NCI-H2171 (cell line): ENCODE measurements around the gene RUFY1.
"Not testable (repeated sequence)": the region's sequence is repeated elsewhere in the genome, so short reads cannot be mapped to it uniquely, and the experiment has no call there.

Experiments
- DNase-seq: peaks from one replicate; lab custom pipeline; 2025; lab: John Stamatoyannopoulos, UW

Gene RUFY1

DNA sequence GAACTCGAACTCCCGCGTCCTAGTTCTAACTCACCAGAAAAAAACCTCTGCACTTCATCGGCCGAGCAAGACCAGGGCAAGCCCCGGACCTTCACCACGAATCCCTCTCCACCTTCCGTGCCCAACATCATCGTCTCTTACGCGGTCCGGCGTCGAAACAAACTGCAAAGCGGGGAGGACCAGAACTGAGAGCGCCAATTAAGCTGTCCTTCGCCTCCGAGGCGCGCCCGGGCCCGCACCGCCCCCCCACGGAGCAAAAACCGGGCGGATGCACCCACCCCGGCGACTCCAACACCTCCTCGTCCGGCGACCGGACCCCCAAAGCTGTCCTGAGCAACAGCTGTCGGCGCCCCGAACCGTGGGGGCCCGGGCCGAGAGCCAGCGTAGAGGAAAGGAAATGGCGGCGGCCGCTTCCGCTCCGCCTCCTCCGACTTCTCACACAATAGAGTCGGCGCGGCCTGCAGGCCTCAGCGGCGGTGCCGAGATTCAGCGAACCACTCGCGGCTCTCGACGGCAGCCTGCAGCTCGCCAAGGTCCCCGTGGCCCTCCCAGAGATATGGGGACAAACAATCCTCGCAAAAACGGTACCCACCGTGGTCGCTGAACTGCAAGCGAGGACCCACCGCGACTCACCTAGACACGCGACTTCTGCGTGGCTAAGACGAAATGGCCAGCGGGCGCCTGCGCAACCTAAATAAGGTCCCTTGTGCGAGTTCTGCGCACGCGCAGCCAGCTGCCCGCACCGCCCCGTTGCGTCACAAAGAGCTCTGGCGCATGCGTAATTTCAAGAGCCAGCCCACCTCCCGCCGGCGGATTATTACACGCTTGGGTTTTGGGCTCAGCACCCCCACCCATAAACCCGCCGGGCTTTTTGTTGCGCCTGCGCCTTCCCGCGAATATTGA lies 72.9 kb downstream of the RUFY1 start, which contains the start of gene HNRNPH1:
TSS of gene HNRNPH1 (minus strand) at position 669 of the 903 bp plus-strand sequence. CDS start at position 131, 538 bp downstream.
- DNase-seq, result peak; percentile 92

GRCh38 chr5:179623906-179624741 lies 73.8 kb downstream of the RUFY1 start:
- DNase-seq, result no peak

GRCh38 chr5:179624841-179625271 lies 74.5 kb downstream of the RUFY1 start:
- no peak for DNase-seq

DNA sequence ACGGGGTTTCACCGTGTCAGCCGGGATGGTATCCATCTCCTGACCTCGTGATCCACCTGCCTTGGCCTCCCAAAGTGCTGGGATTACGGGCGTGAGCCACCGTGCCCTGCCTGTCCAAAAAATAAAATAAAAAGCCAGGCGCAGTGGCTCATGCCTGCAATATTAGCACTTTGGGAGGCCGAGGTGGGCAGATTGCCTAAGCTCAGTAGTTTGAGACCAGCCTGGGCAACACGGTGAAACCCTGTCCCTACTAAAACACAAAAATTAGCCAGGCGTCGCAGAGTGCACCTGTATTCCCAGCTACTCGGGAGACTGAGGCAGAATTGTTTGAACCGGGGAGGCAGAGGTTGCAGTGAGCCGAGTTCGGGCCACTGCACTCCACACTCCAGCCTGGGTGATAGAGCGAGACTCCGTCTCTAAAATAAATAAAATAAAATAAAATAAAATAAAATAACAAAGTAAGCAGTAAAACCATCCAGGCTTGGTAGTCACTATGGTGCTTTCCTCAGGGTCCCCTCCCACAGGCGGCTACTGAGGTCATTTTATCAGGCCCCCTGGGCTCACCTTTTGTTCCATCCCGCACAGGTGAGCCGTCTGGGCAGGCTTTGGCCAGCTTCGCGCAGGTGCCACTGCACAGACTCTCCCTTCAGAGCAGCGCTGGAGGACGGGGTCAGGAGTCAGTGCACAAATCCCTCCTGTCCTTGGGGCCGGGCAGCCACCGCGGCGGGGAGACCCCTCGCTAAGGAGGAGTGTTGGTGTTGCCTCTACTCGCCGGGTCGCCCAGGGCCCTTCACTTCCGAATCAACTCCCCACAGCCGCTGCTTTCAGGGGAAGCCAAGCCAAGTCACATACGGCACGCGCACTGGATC lies 83.4 kb downstream of the RUFY1 start:
- DNase-seq, result not testable (repeated sequence)

DNA sequence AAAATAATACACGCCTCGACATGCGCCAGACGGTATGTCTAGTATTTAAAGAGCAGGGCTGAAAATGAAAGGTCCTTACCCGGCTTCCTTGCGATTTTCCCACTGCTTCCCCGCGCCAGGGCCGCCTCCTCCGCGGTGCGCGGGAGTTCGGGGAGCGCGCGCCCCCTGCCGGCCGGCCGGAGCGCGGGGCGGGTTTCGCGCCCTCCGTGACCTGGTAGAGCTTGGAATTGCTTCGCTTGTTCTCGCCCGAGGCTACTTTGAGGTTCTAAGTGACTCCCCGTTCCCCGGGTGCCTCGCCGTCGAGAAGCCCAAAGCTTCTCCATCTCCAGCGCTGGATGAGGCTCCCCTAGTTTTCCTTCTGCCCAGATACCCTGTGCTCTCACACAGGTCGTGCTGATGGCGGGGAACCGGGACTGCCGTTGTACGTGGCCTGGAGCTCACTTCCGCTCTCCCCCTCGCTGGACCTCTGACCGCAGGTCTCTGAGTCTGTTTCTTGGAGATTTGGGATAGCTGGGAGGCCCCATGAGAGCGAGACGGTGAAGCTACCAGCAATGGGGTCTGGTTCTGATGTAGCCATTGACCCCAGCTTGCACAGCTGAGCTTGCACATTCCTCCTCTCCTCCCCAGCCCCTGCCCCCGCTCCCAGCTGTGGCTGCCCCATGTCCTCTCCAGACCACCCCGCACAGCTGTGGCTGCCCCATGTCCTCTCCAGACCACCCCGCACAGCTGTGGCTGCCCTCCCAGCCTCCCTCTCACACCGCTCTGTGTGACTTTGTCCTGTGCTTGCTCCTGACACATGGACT lies 84.2 kb downstream of the RUFY1 start:
- not testable (repeated sequence) for DNase-seq

GRCh38 chr5:179639296-179639695 lies 88.9 kb downstream of the RUFY1 start:
- not testable (repeated sequence) for DNase-seq

DNA sequence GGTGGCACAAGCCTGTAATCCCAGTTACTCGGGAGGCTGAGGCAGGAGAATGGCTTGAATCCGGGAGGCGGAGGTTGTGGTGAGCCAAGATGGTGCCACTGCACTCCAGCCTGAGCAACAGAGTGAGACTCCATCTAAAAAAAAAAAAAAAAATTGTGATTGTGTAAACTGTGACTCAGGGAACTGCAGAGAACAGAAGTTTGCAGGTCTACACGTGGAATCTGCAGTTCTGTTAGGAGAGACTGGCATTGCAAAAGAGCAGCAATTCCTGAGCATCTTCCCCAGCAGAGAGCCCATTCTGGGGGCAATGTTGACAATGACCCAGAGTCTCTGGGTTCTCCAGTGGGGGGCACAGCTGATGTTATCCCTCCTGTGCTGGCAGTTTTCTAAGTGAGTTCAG lies 91.4 kb downstream of the RUFY1 start:
- not testable (repeated sequence) for DNase-seq

- not testable (repeated sequence) for DNase-seq
These were observed 92.3 kb downstream of the RUFY1 start for GRCh38 chr5:179642626-179643025.

DNA sequence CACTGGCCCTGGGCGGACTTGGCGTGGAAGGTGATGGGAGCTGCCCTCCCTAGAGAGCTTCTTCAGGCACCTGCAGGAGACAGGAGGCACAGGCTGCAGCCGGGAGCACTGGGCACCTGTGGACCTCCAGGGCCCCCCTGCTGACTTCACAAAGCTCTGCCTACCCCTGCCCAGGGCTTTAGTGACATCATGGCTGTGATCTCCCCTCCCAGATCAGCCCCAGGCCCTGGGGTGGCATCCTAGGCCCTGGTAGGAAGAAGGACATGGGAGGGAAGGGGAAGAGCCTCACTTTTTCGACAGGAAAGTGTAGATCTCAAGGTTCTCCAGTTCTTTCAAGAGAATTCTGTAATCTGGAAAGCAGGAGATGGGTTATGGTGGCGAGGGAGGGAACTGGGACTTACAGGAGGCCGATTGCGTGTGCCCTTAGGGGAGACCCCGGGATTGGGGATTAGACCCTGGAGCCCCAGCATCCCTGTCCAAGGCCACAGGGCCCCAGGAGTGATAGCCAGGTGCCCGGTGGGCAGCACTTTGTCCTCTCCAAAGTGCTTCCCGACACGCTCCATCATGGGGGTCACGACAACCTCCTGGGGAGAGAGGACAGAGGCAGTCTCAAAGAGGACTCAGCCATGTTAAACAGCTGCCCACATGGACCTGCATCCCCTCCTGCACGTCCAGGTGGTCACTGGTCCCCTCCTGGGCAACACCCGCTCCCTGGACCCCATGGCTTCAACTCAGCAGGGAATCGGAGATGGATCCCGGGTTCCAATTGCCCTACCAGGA lies 93.0 kb downstream of the RUFY1 start:
- DNase-seq, result not testable (repeated sequence)

DNA sequence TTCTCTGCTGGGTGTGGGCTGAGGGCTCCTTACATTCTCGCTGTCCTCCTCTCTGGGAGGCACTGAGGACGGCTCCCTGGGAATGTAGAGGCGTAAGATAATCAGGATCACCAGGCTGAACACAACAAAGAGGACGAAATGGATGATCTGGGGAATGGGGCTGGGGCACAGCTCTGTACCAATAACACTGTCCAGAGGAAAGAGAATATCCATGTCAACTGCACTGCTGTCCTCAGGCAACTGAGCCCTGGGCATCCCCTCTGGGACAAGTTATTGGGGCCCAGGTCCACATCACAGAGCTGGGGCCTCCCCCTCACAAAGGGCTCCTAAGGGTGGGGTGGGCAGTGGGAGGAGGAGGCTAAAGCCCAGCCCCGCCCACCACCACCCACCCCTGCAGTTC lies 94.4 kb downstream of the RUFY1 start:
- DNase-seq, result not testable (repeated sequence)

DNA sequence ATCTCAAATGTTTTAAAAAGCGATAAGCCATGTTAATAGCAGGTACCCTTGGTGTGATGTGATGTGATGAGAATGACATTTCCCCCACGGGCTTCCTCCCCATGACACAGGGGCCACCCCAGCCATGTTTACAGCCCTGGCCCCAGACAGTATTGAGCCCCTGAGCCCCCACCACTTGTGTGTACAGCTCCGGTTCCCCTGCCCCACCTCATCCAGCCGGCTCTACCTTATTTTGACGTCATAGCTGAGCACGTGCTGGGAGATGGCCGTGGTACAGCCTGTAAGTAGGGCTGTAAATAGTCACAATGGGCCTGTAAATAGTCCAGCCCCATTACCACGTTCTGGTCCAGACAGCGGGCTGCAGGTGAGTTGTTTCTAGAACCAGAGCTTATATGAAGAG lies 98.1 kb downstream of the RUFY1 start:
- DNase-seq, result no peak

- not testable (repeated sequence) for DNase-seq
These were observed 98.9 kb downstream of the RUFY1 start for GRCh38 chr5:179649166-179649703.

DNA sequence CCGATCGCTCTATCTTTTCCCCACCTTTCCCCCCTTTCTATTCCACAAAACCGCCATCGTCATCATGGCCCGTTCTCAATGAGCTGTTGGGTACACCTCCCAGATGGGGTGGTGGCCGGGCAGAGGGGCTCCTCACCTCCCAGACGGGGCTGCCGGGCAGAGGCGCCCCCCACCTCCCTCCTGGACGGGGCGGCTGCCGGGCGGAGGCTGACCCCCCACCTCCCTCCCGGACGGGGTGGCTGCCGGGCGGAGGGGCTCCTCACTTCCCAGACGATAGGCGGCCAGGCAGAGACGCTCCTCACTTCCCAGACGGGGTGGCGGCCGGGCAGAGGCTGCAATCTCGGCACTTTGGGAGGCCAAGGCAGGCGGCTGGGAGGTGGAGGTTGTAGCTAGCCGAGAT lies 99.9 kb downstream of the RUFY1 start:
- not testable (repeated sequence) for DNase-seq

- not testable (repeated sequence) for DNase-seq
These were observed 102.8 kb downstream of the RUFY1 start for GRCh38 chr5:179653135-179653534.

DNA sequence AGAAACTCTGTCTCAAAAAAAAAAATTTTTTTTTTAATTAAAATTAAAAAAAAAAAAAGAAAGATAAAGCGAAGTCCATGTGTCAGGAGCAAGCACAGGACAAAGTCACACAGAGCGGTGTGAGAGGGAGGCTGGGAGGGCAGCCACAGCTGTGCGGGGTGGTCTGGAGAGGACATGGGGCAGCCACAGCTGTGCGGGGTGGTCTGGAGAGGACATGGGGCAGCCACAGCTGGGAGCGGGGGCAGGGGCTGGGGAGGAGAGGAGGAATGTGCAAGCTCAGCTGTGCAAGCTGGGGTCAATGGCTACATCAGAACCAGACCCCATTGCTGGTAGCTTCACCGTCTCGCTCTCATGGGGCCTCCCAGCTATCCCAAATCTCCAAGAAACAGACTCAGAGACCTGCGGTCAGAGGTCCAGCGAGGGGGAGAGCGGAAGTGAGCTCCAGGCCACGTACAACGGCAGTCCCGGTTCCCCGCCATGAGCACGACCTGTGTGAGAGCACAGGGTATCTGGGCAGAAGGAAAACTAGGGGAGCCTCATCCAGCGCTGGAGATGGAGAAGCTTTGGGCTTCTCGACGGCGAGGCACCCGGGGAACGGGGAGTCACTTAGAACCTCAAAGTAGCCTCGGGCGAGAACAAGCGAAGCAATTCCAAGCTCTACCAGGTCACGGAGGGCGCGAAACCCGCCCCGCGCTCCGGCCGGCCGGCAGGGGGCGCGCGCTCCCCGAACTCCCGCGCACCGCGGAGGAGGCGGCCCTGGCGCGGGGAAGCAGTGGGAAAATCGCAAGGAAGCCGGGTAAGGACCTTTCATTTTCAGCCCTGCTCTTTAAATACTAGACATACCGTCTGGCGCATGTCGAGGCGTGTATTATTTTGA lies 107.2 kb downstream of the RUFY1 start:
- not testable (repeated sequence) for DNase-seq

- not testable (repeated sequence) for DNase-seq
These were observed 108.0 kb downstream of the RUFY1 start for GRCh38 chr5:179658179-179658856.
